HG03103 (cell line): ENCODE measurements around the gene SIRT4.

Experiments used
- ATAC-seq: cut with Tn5 transposase; IDR thresholded peaks from one replicate; pipeline ENCODE4 v1.9.1; 2021; ENCODE audit warnings: low read depth; ENCODE audit not compliant: unreplicated experiment

SIRT4 gene

GRCh38 chr12:120278137-120279069 lies 23.7 kb upstream of the SIRT4 start:
- no peak for ATAC-seq

GRCh38 chr12:120283318-120283717 lies 18.8 kb upstream of the SIRT4 start:
- ATAC-seq, result no peak

- no peak for ATAC-seq
Measured at GRCh38 chr12:120284381-120284780, 17.7 kb upstream of the SIRT4 start.

- ATAC-seq, result no peak
Measured at GRCh38 chr12:120286768-120287490, 15.2 kb upstream of the SIRT4 start.

- ATAC-seq, result no peak
Measured at GRCh38 chr12:120287491-120287890, 14.6 kb upstream of the SIRT4 start.

- no peak for ATAC-seq
Measured at GRCh38 chr12:120290609-120291305, 11.4 kb upstream of the SIRT4 start.

GRCh38 chr12:120292411-120292660 lies 9.8 kb upstream of the SIRT4 start:
- no peak for ATAC-seq

- ATAC-seq, result peak; percentile 48
Measured at GRCh38 chr12:120292661-120293531, 9.2 kb upstream of the SIRT4 start, which contains the start of gene RNU4-1. RNU4-1 (minus strand) TSS chr12:120293237.

- no peak for ATAC-seq
Measured at GRCh38 chr12:120314220-120314619, 12.1 kb downstream of the SIRT4 start.

- ATAC-seq, result no peak
Measured at GRCh38 chr12:120316798-120317223, 14.7 kb downstream of the SIRT4 start.

GRCh38 chr12:120317224-120318105 lies 15.3 kb downstream of the SIRT4 start:
- peak; percentile 97 for ATAC-seq

GRCh38 chr12:120321382-120322202 lies 19.5 kb downstream of the SIRT4 start:
- ATAC-seq, result no peak

GRCh38 chr12:120323772-120324171 lies 21.7 kb downstream of the SIRT4 start:
- ATAC-seq, result no peak

GRCh38 chr12:120324841-120325417 lies 22.8 kb downstream of the SIRT4 start:
- ATAC-seq, result no peak

- no peak for ATAC-seq
Measured at GRCh38 chr12:120327593-120327992, 25.5 kb downstream of the SIRT4 start, which contains the start of gene PLA2G1B. PLA2G1B (minus strand) TSS chr12:120327779; CDS start chr12:120327753, 26 bp downstream.

GRCh38 chr12:120328228-120328627 lies 26.1 kb downstream of the SIRT4 start:
- ATAC-seq, result no peak

GRCh38 chr12:120331390-120331789 lies 29.3 kb downstream of the SIRT4 start:
- no peak for ATAC-seq

- no peak for ATAC-seq
Measured at GRCh38 chr12:120332041-120332440, 29.9 kb downstream of the SIRT4 start.
